NCI-H2196 treated with DMSO at 0.1 percent for 48 hours (cell line): ENCODE data around the gene DYNC1I2.
"Not testable (repeated sequence)": the region's sequence is repeated elsewhere in the genome, so short reads cannot be mapped to it uniquely, and the experiment has no call there.

ENCODE experiments used
- DNase-seq: peaks from one replicate; lab custom pipeline; 2025; ENCODE audit not compliant: unreplicated experiment; lab: John Stamatoyannopoulos, UW

The DYNC1I2 gene

GRCh38 chr2:171712051-171712450 lies 24.8 kb downstream of the DYNC1I2 start:
- no peak for DNase-seq

- DNase-seq = no peak
Measured at GRCh38 chr2:171718720-171719119, 31.5 kb downstream of the DYNC1I2 start.

- DNase-seq = no peak
Measured at GRCh38 chr2:171719660-171720059, 32.4 kb downstream of the DYNC1I2 start.

- peak; percentile 44 for DNase-seq
Measured at GRCh38 chr2:171723716-171724683, 36.7 kb downstream of the DYNC1I2 start.

GRCh38 chr2:171726847-171727450 lies 39.7 kb downstream of the DYNC1I2 start:
- DNase-seq = no peak

- no peak for DNase-seq
Measured at GRCh38 chr2:171728989-171729951, 42.0 kb downstream of the DYNC1I2 start.

- no peak for DNase-seq
Measured at GRCh38 chr2:171729952-171730317, 42.7 kb downstream of the DYNC1I2 start.

- no peak for DNase-seq
Measured at GRCh38 chr2:171735991-171736710, 48.9 kb downstream of the DYNC1I2 start.

- peak; percentile 16 for DNase-seq
Measured at GRCh38 chr2:171741189-171741588, 53.9 kb downstream of the DYNC1I2 start.

GRCh38 chr2:171742760-171743159 lies 55.5 kb downstream of the DYNC1I2 start:
- no peak for DNase-seq

- DNase-seq = no peak
Measured at GRCh38 chr2:171745141-171745540, 57.9 kb downstream of the DYNC1I2 start.

GRCh38 chr2:171745806-171746205 lies 58.5 kb downstream of the DYNC1I2 start:
- no peak for DNase-seq

GRCh38 chr2:171747371-171747770 lies 60.1 kb downstream of the DYNC1I2 start:
- no peak for DNase-seq

- no peak for DNase-seq
Measured at GRCh38 chr2:171754254-171754939, 67.1 kb downstream of the DYNC1I2 start.

- not testable (repeated sequence) for DNase-seq
Measured at GRCh38 chr2:171758762-171759161, 71.5 kb downstream of the DYNC1I2 start.

GRCh38 chr2:171761176-171761575 lies 73.9 kb downstream of the DYNC1I2 start:
- not testable (repeated sequence) for DNase-seq

GRCh38 chr2:171762879-171763573 lies 75.8 kb downstream of the DYNC1I2 start:
- DNase-seq = no peak

- no peak for DNase-seq
Measured at GRCh38 chr2:171763602-171764001, 76.3 kb downstream of the DYNC1I2 start.

GRCh38 chr2:171771463-171771862 lies 84.2 kb downstream of the DYNC1I2 start:
- DNase-seq = no peak
